K562 (cell line): ENCODE measurements around the gene CSH1. TPM values are rescaled to one million over a fixed set of nuclear protein-coding genes. Genes with fewer than 3 reads are reported as not detected.

Source experiments
- ATF4 ChIP-seq: fragments of 450-650 bp; formaldehyde crosslinking; IDR thresholded peaks from 2 replicates; pipeline ENCODE4 v1.4.0; 2022; ENCODE audit warnings: mild to moderate bottlenecking, moderate library complexity
- BACH1 ChIP-seq: fragments of 200-800 bp; sonication (Bioruptor generic); IDR thresholded peaks from 2 replicates; pipeline ENCODE4 v1.6.1; 2016; ENCODE audit warnings: missing genetic modification characterization, missing compliant biosample characterization
- DDX20 ChIP-seq: fragments of 450-650 bp; IDR thresholded peaks from 2 replicates; pipeline ENCODE4 v1.6.1; 2016; ENCODE audit warnings: missing genetic modification characterization, low read depth, mild to moderate bottlenecking, missing compliant biosample characterization, moderate library complexity
- DNMT1 ChIP-seq: fragments of 450-650 bp; IDR thresholded peaks from 2 replicates; pipeline ENCODE4 v1.6.1; 2016; ENCODE audit warnings: antibody characterized with exemption, mild to moderate bottlenecking
- HOXB6 ChIP-seq: fragments of 250-450 bp; sonication (Bioruptor Pico); IDR thresholded peaks from 2 replicates; pipeline ENCODE4 v1.5.1; 2022; ENCODE audit warnings: mild to moderate bottlenecking, borderline replicate concordance
- ID3 ChIP-seq, 2 experiments: fragments of 250-450 bp in 1 of 2; fragments of 450-650 bp in 1 of 2; sonication (Bioruptor Pico) in 1 of 2; IDR thresholded peaks; 2 replicates each; pipeline versions ENCODE4 v1.6.1 to v1.8.0; 2016 to 2021; ENCODE audit warnings: mild to moderate bottlenecking in 2 of 2, moderate library complexity in 2 of 2, missing compliant biosample characterization in 1 of 2, missing genetic modification characterization in 1 of 2
- IRF1 ChIP-seq: sonication (generic); formaldehyde crosslinking; IDR thresholded peaks from 2 replicates; pipeline ENCODE4 v1.8.0; 2022; ENCODE audit warnings: missing genetic modification reagents, mild to moderate bottlenecking, borderline replicate concordance
- MNT ChIP-seq, 2 experiments: fragments of 450-650 bp; conservative IDR thresholded peaks; 2 replicates each; pipeline ENCODE4 v1.6.1; 2017; ENCODE audit warnings: mild to moderate bottlenecking in 2 of 2, moderate library complexity in 2 of 2
- SLC30A9 ChIP-seq: fragments of 250-450 bp; sonication (Bioruptor Pico); IDR thresholded peaks from 2 replicates; pipeline ENCODE4 v1.8.0; 2022; ENCODE audit warnings: mild to moderate bottlenecking, moderate library complexity
- SMARCE1 ChIP-seq: fragments of 450-650 bp; IDR thresholded peaks from 2 replicates; pipeline ENCODE4 v1.7.1; 2016; ENCODE audit warnings: mild to moderate bottlenecking
- XRCC4 ChIP-seq: IDR thresholded peaks from one replicate; pipeline ENCODE4 v1.6.1; 2011; ENCODE audit not compliant: insufficient read depth, insufficient read length; ENCODE audit errors: extremely low read depth
- ZBTB33 ChIP-seq: sonication (generic); formaldehyde crosslinking; IDR thresholded peaks from 2 replicates; pipeline ENCODE4 v1.8.1; 2023; ENCODE audit warnings: mild to moderate bottlenecking, missing genetic modification reagents
- ZEB2 ChIP-seq: fragments of 450-650 bp; IDR thresholded peaks from 2 replicates; pipeline ENCODE4 v1.6.1; 2016
- ZNF408 ChIP-seq: fragments of 250-450 bp; sonication (Bioruptor Pico); IDR thresholded peaks from 2 replicates; pipeline ENCODE4 v1.4.0; 2020; ENCODE audit warnings: low read depth, mild to moderate bottlenecking, moderate library complexity
- ZNF41 ChIP-seq: fragments of 250-450 bp; sonication (Bioruptor Pico); conservative IDR thresholded peaks from 2 replicates; pipeline ENCODE4 v1.4.0; 2020; ENCODE audit warnings: mild to moderate bottlenecking
- polyA plus RNA-seq, 8 experiments: library from polyadenylated mRNA; depleted of rRNA in 4 of 8; stranded (reverse) in 5 of 8; unstranded in 3 of 8; fragments of >200 nt; fragmentation: Nextera tagmentation in 2 of 8; fragmentation: Illumina TruSeq in 1 of 8; extraction: Ambion mirVana in 2 of 8; extraction: Trizol in 1 of 8; gene quantifications; 2 replicates each; pipeline versions ENCODE4 v1.2.1 to v1.2.3, GENCODE V29; 2011 to 2014; ENCODE audit warnings: inconsistent platforms in 1 of 8, missing spikeins in 1 of 8
- total RNA-seq, 7 experiments: library from RNA; depleted of rRNA in 6 of 7; stranded (reverse); fragments of >200 nt in 6 of 7; fragmentation: Illumina TruSeq in 2 of 7; extraction: Trizol in 2 of 7; gene quantifications; 2 replicates each; pipeline versions ENCODE4 v1.2.1 to v1.2.3, GENCODE V29; 2011 to 2021; ENCODE audit warnings: low replicate concordance in 1 of 7

The CSH1 gene
- total and polyA plus RNA-seq, 9 of the 15 experiments (the other 6 are each of a cell fraction or from before 2014, with no cell fraction given) = not detected

- TF ChIP-seq IRF1 = no peak
- TF ChIP-seq ZNF408 (CRISPR knock-in tag) = no peak
- TF ChIP-seq ZNF41 = no peak
- no peak for TF ChIP-seq ZBTB33 (CRISPR knock-in tag)
- no peak for TF ChIP-seq SMARCE1
- TF ChIP-seq XRCC4 = no peak
- no peak for TF ChIP-seq SLC30A9 (CRISPR knock-in tag)
- TF ChIP-seq MNT (conservative IDR thresholded peaks at IDR 0.05) = no peak
- no peak for TF ChIP-seq ATF4
- TF ChIP-seq DDX20 (tag) = no peak
- no peak for TF ChIP-seq ZEB2
- no peak for TF ChIP-seq HOXB6 (CRISPR knock-in tag)
- no peak for TF ChIP-seq BACH1 (tag)
- no peak for TF ChIP-seq ID3 (CRISPR knock-in tag; IDR thresholded peaks at IDR 0.05)
- no peak for TF ChIP-seq ID3 (tag; IDR thresholded peaks at IDR 0.05)
- no peak for TF ChIP-seq DNMT1
- TF ChIP-seq, all 486 proteins: peak for 0
These were observed 41.2 kb downstream of the CSH1 start (continued) for GRCh38 chr17:63855185-63855584.
